ENCODE results near the gene CABP7.

CABP7 gene

GRCh38 chr22:29767171-29768051, 47.6 kb downstream of the CABP7 start, which contains the start of gene UQCR10:
TSS of gene UQCR10 (plus strand) at chr22:29767369. CDS start at chr22:29767399, 30 bp downstream.
- H3K4ac ChIP-seq (ENCODE audit: low read depth, low read length), result peak within 1 kb of the TSS; percentile 76
- no peak within 1 kb of the TSS for H3K23ac ChIP-seq (ENCODE audit: low read length)
- H3K4me2 ChIP-seq (ENCODE audit: low read length), result peak within 1 kb of the TSS; percentile 84
- H4K5ac ChIP-seq (ENCODE audit: low read length), result peak within 1 kb of the TSS; percentile 23
- no peaks in the 10 kb centered on the region for H3K27me3 ChIP-seq (ENCODE audit: insufficient read depth, low read length, poor library complexity)
- no peak within 1 kb of the TSS for H2BK120ac ChIP-seq (ENCODE audit: low read depth, low read length)
- H2AK5ac ChIP-seq (ENCODE audit: low read length), result no peak within 1 kb of the TSS
- peak within 1 kb of the TSS; percentile 16 for H3K18ac ChIP-seq (ENCODE audit: low read length)
- H3K36me3 ChIP-seq (ENCODE audit: control insufficient read depth, insufficient read depth, low read length), result no peaks in the 10 kb centered on the region
- no peak within 1 kb of the TSS for H4K8ac ChIP-seq (ENCODE audit: low read depth, low read length)
- peaks cover 4% of the 10 kb centered on the region for H3K4me1 ChIP-seq (ENCODE audit: control insufficient read depth, low read depth, low read length)
- peak; percentile 94 for DNase-seq
- H2BK15ac ChIP-seq (replicated peaks; ENCODE audit: low read depth), result no peak within 1 kb of the TSS
- peak within 1 kb of the TSS; percentile 74 for H3K4me3 ChIP-seq (ENCODE audit: low read length)
- H3K56ac ChIP-seq (ENCODE audit: low read length), result peak within 1 kb of the TSS; percentile 95
- H3K27ac ChIP-seq (ENCODE audit: low read depth, low read length), result peak within 1 kb of the TSS; percentile 34
- peaks cover 10% of the 10 kb centered on the region for H3K79me2 ChIP-seq (ENCODE audit: control insufficient read depth, insufficient read depth, low read length)
- peak within 1 kb of the TSS; percentile 90 for H3K9ac ChIP-seq (ENCODE audit: low read length)
- peak within 1 kb of the TSS; percentile 14 for H2BK5ac ChIP-seq (ENCODE audit: low read length)
- WGBS (ENCODE audit: extremely low coverage, insufficient coverage, low lambda C conversion rate), result no CpG with 5 or more reads among the region's 46 CpGs
- peaks cover 9% of the 10 kb centered on the region for H3K79me1 ChIP-seq (ENCODE audit: low read length)

GRCh38 chr22:29768052-29768693, 48.4 kb downstream of the CABP7 start:
- DNase-seq, result no peak
- Histone ChIP-seq H3K36me3 (ENCODE audit: control insufficient read depth, insufficient read depth, low read length) (no peaks in the 10 kb centered on the region), H3K79me2 (ENCODE audit: control insufficient read depth, insufficient read depth, low read length) (peaks cover 10% of the 10 kb centered on the region), H2BK15ac (replicated peaks; ENCODE audit: low read depth) (no peak overlapping the region), H3K4me1 (ENCODE audit: control insufficient read depth, low read depth, low read length) (peaks cover 4% of the 10 kb centered on the region), H3K18ac (ENCODE audit: low read length) (no peak overlapping the region), H3K23ac (ENCODE audit: low read length) (no peak overlapping the region), H3K9ac (ENCODE audit: low read length) (peak overlapping the region; percentile 83), H2BK120ac (ENCODE audit: low read depth, low read length) (no peak overlapping the region), H3K27ac (ENCODE audit: low read depth, low read length) (no peak overlapping the region), H4K8ac (ENCODE audit: low read depth, low read length) (no peak overlapping the region), H3K4me3 (ENCODE audit: low read length) (peak overlapping the region; percentile 62), H4K5ac (ENCODE audit: low read length) (no peak overlapping the region), H3K79me1 (ENCODE audit: low read length) (peaks cover 9% of the 10 kb centered on the region), H2AK5ac (ENCODE audit: low read length) (no peak overlapping the region), H3K4ac (ENCODE audit: low read depth, low read length) (no peak overlapping the region), H3K4me2 (ENCODE audit: low read length) (peak overlapping the region; percentile 82), H3K56ac (ENCODE audit: low read length) (peak overlapping the region; percentile 95), H2BK5ac (ENCODE audit: low read length) (no peak overlapping the region), H3K27me3 (ENCODE audit: insufficient read depth, low read length, poor library complexity) (no peaks in the 10 kb centered on the region)
- no CpG with 5 or more reads among the region's 6 CpGs for WGBS (ENCODE audit: extremely low coverage, insufficient coverage, low lambda C conversion rate)

GRCh38 chr22:29769723-29770321, 50.0 kb downstream of the CABP7 start:
- Histone ChIP-seq H2BK5ac (ENCODE audit: low read length) (no peak overlapping the region), H2AK5ac (ENCODE audit: low read length) (no peak overlapping the region)
- WGBS (ENCODE audit: extremely low coverage, insufficient coverage, low lambda C conversion rate), result no CpG with 5 or more reads among the region's 2 CpGs

GRCh38 chr22:29772170-29772641, 52.4 kb downstream of the CABP7 start:
- no peak overlapping the region for H2BK15ac ChIP-seq (replicated peaks; ENCODE audit: low read depth)
- H3K56ac ChIP-seq (ENCODE audit: low read length), result no peak overlapping the region
- H2BK5ac ChIP-seq (ENCODE audit: low read length), result no peak overlapping the region
- no peaks in the 10 kb centered on the region for H3K27me3 ChIP-seq (ENCODE audit: insufficient read depth, low read length, poor library complexity)
- H3K4me2 ChIP-seq (ENCODE audit: low read length), result no peak overlapping the region
- peaks cover 9% of the 10 kb centered on the region for H3K79me1 ChIP-seq (ENCODE audit: low read length)
- H3K9ac ChIP-seq (ENCODE audit: low read length), result no peak overlapping the region
- WGBS (ENCODE audit: extremely low coverage, insufficient coverage, low lambda C conversion rate), result no CpG with 5 or more reads among the region's 5 CpGs
- DNase-seq, result peak; percentile 66
- H3K4me1 ChIP-seq (ENCODE audit: control insufficient read depth, low read depth, low read length), result peaks cover 4% of the 10 kb centered on the region
- H3K4ac ChIP-seq (ENCODE audit: low read depth, low read length), result no peak overlapping the region
- no peak overlapping the region for H3K23ac ChIP-seq (ENCODE audit: low read length)
- H4K5ac ChIP-seq (ENCODE audit: low read length), result no peak overlapping the region
- no peak overlapping the region for H4K8ac ChIP-seq (ENCODE audit: low read depth, low read length)
- no peak overlapping the region for H2BK120ac ChIP-seq (ENCODE audit: low read depth, low read length)
- no peak overlapping the region for H3K27ac ChIP-seq (ENCODE audit: low read depth, low read length)
- no peak overlapping the region for H3K4me3 ChIP-seq (ENCODE audit: low read length)
- H3K36me3 ChIP-seq (ENCODE audit: control insufficient read depth, insufficient read depth, low read length), result no peaks in the 10 kb centered on the region
- peaks cover 10% of the 10 kb centered on the region for H3K79me2 ChIP-seq (ENCODE audit: control insufficient read depth, insufficient read depth, low read length)
- H2AK5ac ChIP-seq (ENCODE audit: low read length), result no peak overlapping the region
- no peak overlapping the region for H3K18ac ChIP-seq (ENCODE audit: low read length)

More at GRCh38 chr22:29769723-29770321, 50.0 kb downstream of the CABP7 start:
- H3K18ac ChIP-seq (ENCODE audit: low read length), result no peak overlapping the region
- H3K56ac ChIP-seq (ENCODE audit: low read length), result no peak overlapping the region
- H3K36me3 ChIP-seq (ENCODE audit: control insufficient read depth, insufficient read depth, low read length), result no peaks in the 10 kb centered on the region
- H3K27ac ChIP-seq (ENCODE audit: low read depth, low read length), result no peak overlapping the region
- DNase-seq, result no peak
- no peak overlapping the region for H3K4me3 ChIP-seq (ENCODE audit: low read length)
- H3K27me3 ChIP-seq (ENCODE audit: insufficient read depth, low read length, poor library complexity), result no peaks in the 10 kb centered on the region
- no peak overlapping the region for H2BK120ac ChIP-seq (ENCODE audit: low read depth, low read length)
- H3K79me1 ChIP-seq (ENCODE audit: low read length), result peaks cover 9% of the 10 kb centered on the region
- H3K9ac ChIP-seq (ENCODE audit: low read length), result no peak overlapping the region
- H4K5ac ChIP-seq (ENCODE audit: low read length), result no peak overlapping the region
- no peak overlapping the region for H4K8ac ChIP-seq (ENCODE audit: low read depth, low read length)
- H3K79me2 ChIP-seq (ENCODE audit: control insufficient read depth, insufficient read depth, low read length), result peaks cover 10% of the 10 kb centered on the region
- H3K4ac ChIP-seq (ENCODE audit: low read depth, low read length), result no peak overlapping the region
- peaks cover 4% of the 10 kb centered on the region for H3K4me1 ChIP-seq (ENCODE audit: control insufficient read depth, low read depth, low read length)
- H3K4me2 ChIP-seq (ENCODE audit: low read length), result no peak overlapping the region
- no peak overlapping the region for H3K23ac ChIP-seq (ENCODE audit: low read length)
- H2BK15ac ChIP-seq (replicated peaks; ENCODE audit: low read depth), result no peak overlapping the region

GRCh38 chr22:29773233-29773632, 53.4 kb downstream of the CABP7 start:
- no peak overlapping the region for H3K56ac ChIP-seq (ENCODE audit: low read length)
- no peak overlapping the region for H3K9ac ChIP-seq (ENCODE audit: low read length)
- WGBS (ENCODE audit: extremely low coverage, insufficient coverage, low lambda C conversion rate), result no CpG with 5 or more reads among the region's 2 CpGs
- H3K4me2 ChIP-seq (ENCODE audit: low read length), result no peak overlapping the region
- H2BK15ac ChIP-seq (replicated peaks; ENCODE audit: low read depth), result no peak overlapping the region
- no peak overlapping the region for H3K4ac ChIP-seq (ENCODE audit: low read depth, low read length)
- H3K79me1 ChIP-seq (ENCODE audit: low read length), result peaks cover 3% of the 10 kb centered on the region
- H3K4me1 ChIP-seq (ENCODE audit: control insufficient read depth, low read depth, low read length), result peaks cover under 1% of the 10 kb centered on the region
- peak; percentile 77 for DNase-seq
- H2BK5ac ChIP-seq (ENCODE audit: low read length), result no peak overlapping the region
- H3K36me3 ChIP-seq (ENCODE audit: control insufficient read depth, insufficient read depth, low read length), result no peaks in the 10 kb centered on the region
- no peak overlapping the region for H3K27ac ChIP-seq (ENCODE audit: low read depth, low read length)
- H4K8ac ChIP-seq (ENCODE audit: low read depth, low read length), result no peak overlapping the region
- H3K4me3 ChIP-seq (ENCODE audit: low read length), result no peak overlapping the region
- no peak overlapping the region for H2BK120ac ChIP-seq (ENCODE audit: low read depth, low read length)
- H2AK5ac ChIP-seq (ENCODE audit: low read length), result no peak overlapping the region
- H3K79me2 ChIP-seq (ENCODE audit: control insufficient read depth, insufficient read depth, low read length), result peaks cover 1% of the 10 kb centered on the region
- H4K5ac ChIP-seq (ENCODE audit: low read length), result no peak overlapping the region
- no peaks in the 10 kb centered on the region for H3K27me3 ChIP-seq (ENCODE audit: insufficient read depth, low read length, poor library complexity)
- H3K18ac ChIP-seq (ENCODE audit: low read length), result no peak overlapping the region
- no peak overlapping the region for H3K23ac ChIP-seq (ENCODE audit: low read length)
